GM04504 (cell line): ENCODE measurements around the gene TGFB2.

Experiments used
- DNase-seq: peaks from one replicate; pipeline ENCODE4 v3.0.0-alpha.2; 2012; ENCODE audit warnings: low read depth

Gene TGFB2

GRCh38 chr1:218332416-218332815, 12.7 kb upstream of the TGFB2 start:
- no peak for DNase-seq

DNA sequence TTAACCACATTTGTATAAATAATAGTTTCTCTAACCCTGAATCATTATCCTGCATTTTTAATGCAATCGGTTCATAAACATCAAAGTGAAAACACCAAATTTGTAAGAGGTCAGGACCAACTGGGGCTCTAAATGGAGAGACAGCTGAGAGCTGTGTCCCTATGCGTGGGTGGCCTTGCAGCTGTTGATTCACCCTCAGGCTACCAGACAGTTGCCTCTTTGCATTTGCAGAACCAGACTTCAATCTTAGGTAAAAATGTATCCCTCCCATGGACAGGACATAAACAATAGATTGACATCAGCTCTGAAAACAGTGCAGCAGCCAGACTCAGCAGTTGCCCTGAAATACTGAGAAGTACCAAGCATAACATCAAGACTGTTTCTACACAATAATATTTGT, 8.8 kb upstream of the TGFB2 start:
- DNase-seq: no peak

DNA sequence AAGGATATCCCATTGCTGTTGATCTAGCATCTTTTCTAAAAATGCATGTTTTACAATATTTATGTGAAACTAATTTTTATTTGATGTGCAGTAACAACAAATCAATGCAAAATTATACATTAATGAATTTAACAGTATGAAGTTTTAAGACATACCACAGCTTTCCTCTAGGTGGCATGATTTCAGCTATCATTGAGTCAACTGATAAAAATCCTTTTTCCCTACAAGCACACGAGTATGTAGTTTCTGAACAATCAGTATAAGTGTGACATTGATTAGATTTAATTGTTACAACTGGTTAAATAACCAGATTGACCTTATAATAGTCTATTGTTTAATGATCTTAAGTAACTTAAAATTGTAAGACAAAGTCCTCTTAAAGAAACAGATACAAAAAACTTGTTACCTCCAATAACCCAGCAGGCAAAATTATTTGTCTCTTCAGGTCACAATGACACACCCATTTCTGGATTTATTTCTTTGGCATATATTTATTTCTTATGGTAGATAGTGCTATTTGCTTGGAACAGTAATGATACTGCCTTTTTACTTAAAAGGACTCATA, 5.8 kb upstream of the TGFB2 start:
- no peak for DNase-seq

DNA sequence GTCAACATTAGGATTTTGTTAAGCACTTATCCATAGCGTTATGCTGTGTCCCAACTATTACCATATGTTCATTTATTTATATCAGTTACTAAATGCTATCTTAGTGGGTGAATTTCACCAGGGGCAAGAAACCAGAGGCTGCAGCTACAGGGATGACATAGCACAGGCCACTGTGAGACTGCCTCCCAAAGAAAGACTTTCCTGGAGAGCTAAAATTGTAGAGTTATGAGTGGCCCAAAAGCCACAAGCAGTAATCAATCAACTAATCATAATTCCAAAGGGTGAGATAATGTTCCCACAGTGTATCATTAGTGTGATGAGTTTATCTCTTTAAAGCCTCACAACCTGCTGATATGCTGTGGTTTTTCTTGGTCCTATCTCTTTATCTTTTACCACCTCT, 3.8 kb upstream of the TGFB2 start:
- DNase-seq: no peak

- DNase-seq: no peak
Observed at GRCh38 chr1:218342091-218342490, 3.0 kb upstream of the TGFB2 start.

DNA sequence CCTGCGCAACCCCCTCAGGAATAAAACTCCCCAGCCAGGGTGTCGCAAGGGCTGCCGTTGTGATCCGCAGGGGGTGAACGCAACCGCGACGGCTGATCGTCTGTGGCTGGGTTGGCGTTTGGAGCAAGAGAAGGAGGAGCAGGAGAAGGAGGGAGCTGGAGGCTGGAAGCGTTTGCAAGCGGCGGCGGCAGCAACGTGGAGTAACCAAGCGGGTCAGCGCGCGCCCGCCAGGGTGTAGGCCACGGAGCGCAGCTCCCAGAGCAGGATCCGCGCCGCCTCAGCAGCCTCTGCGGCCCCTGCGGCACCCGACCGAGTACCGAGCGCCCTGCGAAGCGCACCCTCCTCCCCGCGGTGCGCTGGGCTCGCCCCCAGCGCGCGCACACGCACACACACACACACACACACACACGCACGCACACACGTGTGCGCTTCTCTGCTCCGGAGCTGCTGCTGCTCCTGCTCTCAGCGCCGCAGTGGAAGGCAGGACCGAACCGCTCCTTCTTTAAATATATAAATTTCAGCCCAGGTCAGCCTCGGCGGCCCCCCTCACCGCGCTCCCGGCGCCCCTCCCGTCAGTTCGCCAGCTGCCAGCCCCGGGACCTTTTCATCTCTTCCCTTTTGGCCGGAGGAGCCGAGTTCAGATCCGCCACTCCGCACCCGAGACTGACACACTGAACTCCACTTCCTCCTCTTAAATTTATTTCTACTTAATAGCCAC, 696 bp downstream of the TGFB2 start:
- no peak for DNase-seq

DNA sequence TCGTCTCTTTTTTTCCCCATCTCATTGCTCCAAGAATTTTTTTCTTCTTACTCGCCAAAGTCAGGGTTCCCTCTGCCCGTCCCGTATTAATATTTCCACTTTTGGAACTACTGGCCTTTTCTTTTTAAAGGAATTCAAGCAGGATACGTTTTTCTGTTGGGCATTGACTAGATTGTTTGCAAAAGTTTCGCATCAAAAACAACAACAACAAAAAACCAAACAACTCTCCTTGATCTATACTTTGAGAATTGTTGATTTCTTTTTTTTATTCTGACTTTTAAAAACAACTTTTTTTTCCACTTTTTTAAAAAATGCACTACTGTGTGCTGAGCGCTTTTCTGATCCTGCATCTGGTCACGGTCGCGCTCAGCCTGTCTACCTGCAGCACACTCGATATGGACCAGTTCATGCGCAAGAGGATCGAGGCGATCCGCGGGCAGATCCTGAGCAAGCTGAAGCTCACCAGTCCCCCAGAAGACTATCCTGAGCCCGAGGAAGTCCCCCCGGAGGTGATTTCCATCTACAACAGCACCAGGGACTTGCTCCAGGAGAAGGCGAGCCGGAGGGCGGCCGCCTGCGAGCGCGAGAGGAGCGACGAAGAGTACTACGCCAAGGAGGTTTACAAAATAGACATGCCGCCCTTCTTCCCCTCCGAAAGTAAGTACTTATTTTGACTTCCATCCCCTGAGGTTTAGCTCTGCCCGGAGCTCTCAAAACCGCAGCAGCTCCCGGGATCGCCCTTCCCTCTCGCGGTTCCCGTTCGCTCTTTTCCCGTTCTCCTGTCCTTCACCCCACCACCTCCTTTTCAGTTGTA, 1.5 kb downstream of the TGFB2 start:
- no peak for DNase-seq

DNA sequence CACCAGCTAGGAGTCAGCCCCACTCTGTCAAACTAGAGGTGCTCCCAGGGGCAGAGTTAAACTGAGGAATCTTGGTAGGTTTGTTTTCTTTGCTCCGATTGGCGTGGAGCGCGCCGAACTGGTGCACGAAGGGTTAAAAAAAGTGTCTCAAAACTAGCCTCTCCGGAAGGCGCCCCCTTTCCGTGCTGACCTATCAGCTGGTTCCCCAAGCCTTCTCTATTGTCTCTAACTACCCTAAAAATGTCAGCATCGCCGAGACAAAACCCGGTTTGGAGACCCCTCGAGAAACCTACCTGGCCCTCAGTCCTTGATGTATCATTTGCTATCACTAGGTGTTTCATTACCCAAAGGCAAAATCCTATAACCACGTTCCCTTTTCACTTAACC, 2.2 kb downstream of the TGFB2 start:
- no peak for DNase-seq

DNA sequence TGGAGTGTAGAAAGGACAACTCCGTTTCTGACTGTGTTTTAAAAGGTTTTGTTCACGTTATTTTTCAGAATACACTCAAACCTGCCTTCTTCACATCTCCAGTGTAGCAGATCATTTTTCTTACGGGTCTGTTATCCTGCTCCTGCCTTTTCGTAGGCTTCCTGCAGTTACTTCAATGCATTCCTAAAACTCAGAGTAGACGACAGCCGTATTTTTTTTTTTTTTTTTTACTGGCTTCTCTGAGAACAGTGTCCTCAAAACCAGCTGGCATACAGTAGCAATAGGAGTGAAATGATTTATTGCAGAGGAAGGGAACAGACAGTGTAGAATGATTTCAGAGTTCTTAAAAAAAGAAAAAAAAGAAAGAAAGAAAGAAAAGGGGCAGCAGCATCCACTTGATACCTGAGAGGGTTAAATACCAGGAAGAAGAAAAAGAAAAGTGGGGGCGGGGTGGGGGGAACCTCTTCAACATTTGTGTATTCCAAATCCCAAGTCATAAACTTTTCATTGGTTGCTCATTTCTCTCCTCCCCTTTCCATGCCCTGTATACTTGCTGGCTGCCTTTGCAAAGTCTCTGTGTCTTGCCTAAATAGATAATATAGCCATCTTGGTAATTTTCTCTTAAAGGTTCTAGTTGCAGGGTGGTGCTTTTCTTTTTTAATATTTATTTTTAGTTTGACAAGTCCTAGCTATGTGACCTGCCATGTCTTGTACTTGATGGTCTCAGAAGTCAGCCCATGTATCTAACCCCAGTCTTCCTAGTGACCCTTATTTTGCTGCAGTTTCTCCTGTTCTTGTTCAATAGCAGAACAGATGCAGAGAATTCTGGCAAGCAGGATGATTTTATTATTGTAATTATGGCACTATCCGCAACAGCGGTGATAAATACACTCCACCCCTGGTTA, 2.8 kb downstream of the TGFB2 start:
- no peak for DNase-seq

- no peak for DNase-seq
Observed at GRCh38 chr1:218348628-218349071, 3.5 kb downstream of the TGFB2 start.

DNA sequence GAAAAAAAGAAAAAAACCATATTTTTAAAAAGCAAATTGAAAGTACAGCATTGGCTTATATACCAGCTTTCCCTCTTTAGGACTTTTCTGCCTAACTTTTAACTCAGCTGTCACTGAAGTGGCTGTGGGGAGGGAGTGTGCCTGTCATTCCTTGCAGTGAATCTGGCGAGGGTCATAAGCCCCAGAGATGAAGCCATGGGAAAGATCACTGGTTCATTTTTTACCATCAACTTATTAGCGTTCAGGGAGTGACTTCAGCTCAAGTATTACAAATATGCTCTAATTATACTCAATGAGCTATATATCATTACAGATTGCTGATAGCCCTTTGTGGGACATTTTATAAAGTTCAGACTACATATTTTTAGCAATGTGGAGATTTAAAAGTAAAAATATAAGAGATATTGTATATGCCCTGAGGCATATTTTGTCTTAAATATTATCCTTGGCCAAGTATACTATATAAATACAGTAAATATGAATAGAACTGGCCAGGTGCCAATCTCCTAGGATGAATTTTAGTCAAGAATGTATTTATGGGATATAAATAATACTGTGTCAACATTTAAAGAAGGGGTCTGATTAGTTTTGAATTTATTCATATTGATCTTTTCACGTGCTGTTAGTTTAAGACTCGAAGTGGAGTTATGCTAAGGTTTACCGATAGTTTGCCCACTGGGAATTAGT, 4.4 kb downstream of the TGFB2 start:
- no peak for DNase-seq

- DNase-seq: no peak
Observed at GRCh38 chr1:218350035-218350525, 4.9 kb downstream of the TGFB2 start.

GRCh38 chr1:218350801-218351266, 5.7 kb downstream of the TGFB2 start:
- no peak for DNase-seq

DNA sequence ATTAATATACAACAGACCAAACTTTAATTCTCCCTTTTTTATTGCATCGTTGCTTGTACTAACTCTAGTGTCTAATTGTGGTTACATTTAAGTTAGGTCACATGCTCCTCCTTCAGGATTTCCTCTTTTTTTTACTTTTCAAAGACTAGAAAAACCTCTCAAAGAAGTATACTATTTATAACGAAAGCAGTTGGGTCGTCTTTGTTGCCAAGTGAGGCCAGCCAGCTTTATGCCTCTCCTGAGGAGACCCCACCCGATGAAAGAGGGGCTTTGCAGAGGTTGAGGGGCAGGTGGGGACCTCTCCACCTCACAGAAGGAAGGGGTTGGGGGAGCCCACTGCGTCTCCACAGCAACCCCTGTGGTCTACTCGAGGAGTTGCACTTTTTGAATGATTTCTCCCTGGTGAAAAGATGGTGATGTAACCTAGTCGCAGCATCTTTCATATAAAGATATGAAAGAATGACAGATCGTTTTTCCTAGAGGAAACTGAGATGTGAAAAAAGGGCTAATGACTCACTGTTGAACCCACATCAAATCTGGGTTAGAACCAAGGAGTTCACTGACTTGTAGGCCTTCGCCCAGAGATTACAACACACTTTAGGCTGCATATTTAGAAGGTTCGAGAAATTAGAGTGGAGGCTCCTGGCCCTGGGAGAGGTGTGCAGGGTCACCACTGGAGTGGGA, 6.4 kb downstream of the TGFB2 start:
- no peak for DNase-seq

DNA sequence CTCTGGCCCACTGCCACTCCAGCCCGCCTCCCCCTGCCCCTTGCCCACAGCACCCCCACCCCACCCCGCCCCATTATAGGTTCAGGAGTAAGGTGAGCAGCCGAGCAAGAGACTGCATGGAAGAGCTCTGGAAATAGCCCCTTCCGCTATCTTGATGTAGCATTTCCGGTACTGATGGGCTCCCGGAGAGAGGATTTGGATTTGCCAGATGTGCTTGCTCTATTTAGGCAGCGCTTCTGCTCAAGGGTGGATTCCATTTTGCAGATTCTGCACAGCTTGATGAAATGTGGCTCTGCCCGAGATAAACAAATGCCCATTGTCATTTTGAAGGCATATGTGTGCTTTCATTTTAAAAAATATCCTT, 6.9 kb downstream of the TGFB2 start:
- no peak for DNase-seq

- DNase-seq: no peak
Observed at GRCh38 chr1:218353656-218354055, 8.5 kb downstream of the TGFB2 start.

DNA sequence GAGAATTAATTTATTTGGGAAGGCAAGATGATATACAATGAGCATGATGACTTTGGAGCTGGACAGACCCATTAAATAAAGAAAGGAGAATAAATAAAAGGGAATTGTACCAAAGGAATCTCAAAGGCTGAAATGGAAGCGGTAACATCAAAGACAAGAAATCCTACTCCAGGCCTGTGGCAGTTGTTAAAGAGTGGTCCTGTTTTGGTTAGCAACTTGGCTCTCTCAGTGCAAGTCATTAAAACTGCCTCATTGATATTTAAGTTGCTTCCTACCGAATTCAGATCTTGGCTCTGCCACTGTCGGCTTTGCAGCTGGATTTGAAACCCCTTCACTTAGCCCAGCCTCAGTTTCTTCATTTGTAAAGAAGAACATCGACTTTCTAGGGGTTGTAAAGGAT, 10.1 kb downstream of the TGFB2 start:
- no peak for DNase-seq

GRCh38 chr1:218357211-218357892, 12.2 kb downstream of the TGFB2 start:
- no peak for DNase-seq

DNA sequence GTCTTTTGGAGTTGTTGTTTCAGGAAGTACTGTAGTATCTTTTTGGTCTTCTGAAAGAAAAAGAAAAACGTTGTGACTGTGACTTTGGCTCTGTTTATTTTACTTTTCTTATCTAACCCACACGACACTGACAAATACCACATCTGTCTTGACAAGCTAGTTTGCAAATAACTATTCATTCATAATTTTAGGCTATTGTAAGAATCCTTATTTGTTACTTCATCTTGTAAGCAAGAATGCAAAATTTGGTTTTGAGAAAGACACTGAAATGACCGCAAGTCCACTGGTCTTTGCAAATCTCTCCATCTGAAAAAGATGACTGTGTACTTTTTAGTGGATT, 12.7 kb downstream of the TGFB2 start:
- DNase-seq: no peak
